ENCODE results near the gene RPL26.
"Not testable (repeated sequence)": the region's sequence is repeated elsewhere in the genome, so short reads cannot be mapped to it uniquely, and the experiment has no call there.

The RPL26 gene

DNA sequence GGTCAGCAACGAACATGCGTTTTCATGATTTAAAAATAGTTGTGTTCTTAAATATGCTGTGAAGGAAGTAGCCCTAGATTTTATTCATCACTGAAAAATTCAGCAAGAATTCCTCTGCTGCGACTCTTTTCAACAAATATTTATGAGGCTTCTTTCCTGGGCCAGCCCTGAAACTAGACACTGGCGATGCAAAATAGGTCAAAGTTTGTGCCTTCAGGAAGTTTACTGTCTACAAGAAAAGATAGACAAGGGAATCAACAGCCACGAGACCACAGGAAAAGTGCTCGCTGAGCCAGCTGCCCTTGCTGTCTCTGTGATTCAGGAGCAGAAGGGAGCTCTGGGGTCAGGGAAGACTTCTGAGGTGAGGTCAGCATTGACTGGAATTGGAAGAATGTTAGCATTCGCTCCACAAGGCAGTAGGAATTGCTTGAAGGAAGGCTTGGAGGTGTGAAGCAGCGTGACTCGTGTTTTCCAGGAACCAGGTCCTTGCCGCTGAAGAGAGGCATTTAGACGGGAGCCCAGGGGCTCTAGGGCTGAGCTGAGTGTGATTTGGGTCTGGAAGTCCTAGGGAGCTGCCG is 1.9 kb upstream of the RPL26 start:
- H3K4me3 ChIP-seq (ENCODE audit: low read length) = no peak overlapping the region
- no peak for TF ChIP-seq ZNF274 (IDR thresholded peaks at IDR 0.05; ENCODE audit: low read depth, low read length)

DNA sequence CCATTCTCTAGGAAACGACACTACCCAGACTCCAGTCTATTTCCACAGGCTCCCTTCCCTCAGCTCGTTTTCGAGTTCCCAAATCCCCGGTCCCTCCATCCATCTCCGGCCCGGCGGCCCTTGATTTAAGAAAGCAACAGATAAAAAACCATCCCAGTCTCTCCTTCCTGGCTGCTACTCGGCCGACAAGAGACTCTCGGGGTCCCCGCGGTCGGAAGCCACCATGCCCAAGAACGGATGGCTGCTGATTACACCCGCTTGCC is 182 bp downstream of the RPL26 start:
- H3K4me3 ChIP-seq (ENCODE audit: low read length) = peak overlapping the region; percentile 96
- TF ChIP-seq ZNF274 (IDR thresholded peaks at IDR 0.05; ENCODE audit: low read depth, low read length) = no peak

DNA sequence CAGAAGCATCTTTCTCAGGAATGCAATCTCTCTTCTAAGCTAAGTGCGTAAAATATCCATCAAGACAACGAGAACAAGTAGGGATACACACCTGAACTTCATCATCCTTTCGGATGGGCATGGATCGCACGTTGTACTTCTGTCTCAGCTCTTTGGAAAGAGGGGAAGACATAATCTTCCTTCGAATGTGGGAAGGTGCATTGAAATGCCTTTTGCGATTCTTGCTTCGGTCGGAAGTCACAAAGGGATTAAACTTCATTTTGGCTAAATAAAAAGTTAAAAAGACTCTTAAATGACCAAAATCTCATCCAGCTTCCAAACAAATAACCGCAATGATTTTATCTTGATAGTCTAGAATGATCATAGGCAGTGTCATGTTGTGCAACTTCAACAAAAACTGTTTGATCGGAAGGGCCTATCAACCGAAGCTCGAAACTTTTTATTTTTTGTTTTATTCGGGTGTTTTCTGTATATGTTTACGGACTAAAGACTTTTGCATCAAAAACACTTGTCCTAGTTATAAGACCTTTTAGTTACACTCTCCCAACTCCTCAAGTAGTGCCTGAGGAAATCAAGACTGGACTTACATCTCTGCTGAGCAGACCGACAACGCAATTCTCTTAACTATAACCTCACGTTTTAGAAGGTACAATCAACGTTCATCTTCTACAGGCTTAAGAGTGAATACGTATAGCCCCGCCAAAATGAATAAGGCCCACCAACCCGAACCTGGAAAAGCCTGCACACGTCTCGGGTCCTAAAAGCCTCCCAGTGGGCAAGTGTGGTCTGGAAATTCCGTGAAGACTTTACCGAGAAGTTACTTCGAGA is 727 bp downstream of the RPL26 start:
- peak overlapping the region; percentile 96 for H3K4me3 ChIP-seq (ENCODE audit: low read length)
- no peak for TF ChIP-seq ZNF274 (IDR thresholded peaks at IDR 0.05; ENCODE audit: low read depth, low read length)

DNA sequence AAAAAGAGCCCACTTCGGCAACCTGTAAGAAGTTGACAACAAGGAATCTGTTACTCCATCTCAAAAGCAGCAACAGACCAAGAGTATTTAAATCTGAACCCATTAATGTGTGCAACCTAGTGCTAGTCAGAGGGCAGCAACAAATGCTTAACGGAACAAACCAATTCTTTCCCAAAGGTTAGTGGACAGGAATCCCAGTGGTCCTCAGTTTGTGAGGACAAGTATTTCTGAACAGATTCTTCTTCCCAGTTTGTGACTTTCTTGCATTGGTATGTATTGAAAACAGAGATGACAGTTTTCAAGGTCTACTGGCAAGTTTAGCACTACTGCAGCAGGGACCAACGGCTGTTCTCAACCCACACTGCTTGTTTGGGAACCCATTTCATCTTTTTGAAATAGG is 2.9 kb downstream of the RPL26 start:
- H3K4me3 ChIP-seq (ENCODE audit: low read length) = no peak overlapping the region; the same call in 1 of the 2 replicates
- no peak for TF ChIP-seq ZNF274 (IDR thresholded peaks at IDR 0.05; ENCODE audit: low read depth, low read length)

DNA sequence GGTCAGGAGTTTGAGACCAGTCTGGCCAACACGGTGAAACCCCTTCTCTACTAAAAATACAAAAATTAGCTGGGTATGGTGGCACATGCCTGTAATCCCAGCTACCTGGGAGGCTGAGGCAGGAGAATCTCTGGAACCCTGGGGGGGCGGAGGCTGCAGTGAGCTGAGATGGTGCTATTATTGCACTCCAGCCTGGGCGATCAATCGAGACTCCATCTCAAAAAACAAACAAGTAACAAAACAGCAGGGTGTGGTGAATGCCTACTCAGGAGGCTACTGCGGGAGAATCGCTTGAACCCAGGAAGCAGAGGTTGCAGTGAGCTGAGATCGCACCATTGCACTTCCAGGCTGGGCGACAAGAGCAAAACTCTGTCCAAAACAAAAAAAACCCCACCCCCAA is 4.9 kb downstream of the RPL26 start:
- H3K4me3 ChIP-seq (ENCODE audit: low read length) = not testable (repeated sequence)

DNA sequence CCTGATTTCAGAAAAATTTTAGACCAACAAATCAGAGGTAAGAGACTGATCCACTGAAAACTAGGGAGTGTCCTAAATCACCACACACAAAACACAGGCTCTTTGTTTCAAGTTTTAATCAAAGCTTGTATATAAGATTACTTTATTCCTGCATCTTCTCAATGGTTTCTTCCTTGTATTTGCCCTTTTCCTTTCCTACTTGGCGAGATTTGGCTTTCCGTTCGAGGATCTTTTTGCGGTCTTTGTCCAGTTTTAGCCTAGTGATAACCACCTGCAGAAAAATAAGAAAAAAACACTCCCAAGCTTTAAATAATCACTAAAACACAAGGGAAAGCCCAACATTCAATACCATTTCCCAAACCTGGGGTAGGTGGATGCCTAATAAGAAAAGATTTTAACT is 5.6 kb downstream of the RPL26 start:
- no peak for TF ChIP-seq ZNF274 (IDR thresholded peaks at IDR 0.05; ENCODE audit: low read depth, low read length)
- H3K4me3 ChIP-seq (ENCODE audit: low read length) = no peak overlapping the region

DNA sequence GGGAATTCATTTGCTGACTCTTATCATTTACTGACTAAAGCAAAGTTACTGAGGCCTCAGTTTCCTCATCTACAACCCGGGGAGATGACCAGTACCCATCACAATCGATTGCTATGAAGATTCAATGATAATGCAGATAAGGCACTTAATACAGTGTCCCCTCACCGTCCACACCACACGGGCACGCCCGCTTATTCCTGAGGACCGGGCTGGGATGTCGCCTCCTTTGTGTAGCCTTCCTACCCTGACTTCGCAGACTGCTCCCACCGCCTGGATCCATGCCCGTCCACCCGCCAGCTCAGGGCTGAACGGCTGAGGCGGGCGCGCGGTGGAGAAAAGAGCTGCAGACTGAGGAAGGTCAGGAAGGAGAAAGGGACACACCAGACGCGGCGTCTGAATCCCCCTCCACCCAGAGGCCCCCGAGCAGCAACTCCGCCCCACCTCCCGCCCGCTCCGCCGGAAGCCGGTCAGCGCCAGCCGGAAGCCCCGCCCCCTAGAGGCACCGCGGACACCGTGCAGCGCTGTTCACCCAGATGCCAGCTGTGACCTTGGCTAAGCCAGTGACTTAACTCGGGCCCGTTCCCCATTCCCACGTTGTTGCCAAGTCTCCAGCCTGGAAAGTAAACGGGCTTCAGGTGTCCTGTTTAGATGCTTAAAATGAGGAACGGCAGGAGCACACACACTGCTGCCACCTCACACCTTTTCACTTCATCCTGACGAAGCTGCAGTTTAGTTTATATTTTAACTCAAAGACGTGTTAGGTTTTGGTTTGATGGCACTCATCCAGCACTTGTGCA is 6.5 kb downstream of the RPL26 start, which contains the start of gene KRABD2:
Gene KRABD2 (minus strand): TSS at position 434 of the 797 bp plus-strand sequence.
- TF ChIP-seq ZNF274 (IDR thresholded peaks at IDR 0.05; ENCODE audit: low read depth, low read length) = no peak
- peak within 1 kb of the TSS; percentile 75 for H3K4me3 ChIP-seq (ENCODE audit: low read length)

DNA sequence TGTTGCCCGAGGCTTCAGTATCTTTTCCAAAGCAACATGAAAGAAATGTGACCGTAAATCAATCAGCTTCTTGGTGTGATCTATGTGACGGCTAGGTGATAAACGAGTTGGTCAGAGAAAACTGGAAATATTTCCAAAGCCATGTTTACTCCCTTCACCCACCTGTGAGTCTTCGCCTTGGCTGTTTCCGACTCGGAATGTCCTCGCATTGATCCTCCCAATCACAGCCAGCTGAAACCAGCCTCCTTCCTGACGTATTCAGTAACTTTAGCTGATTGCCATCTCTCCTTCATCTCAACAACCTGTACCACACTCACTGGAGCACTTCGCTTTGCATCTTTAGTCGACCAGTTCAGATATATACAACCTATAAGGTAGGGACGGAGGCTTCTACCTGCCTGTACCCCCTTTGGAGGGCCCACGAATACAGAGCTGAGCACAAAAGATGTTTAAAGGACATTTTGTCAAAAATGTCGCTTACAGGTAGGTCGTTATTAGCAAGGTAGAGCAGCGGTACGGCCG is 7.2 kb downstream of the RPL26 start:
- peak overlapping the region; percentile 75 for H3K4me3 ChIP-seq (ENCODE audit: low read length)
- no peak for TF ChIP-seq ZNF274 (IDR thresholded peaks at IDR 0.05; ENCODE audit: low read depth, low read length)

DNA sequence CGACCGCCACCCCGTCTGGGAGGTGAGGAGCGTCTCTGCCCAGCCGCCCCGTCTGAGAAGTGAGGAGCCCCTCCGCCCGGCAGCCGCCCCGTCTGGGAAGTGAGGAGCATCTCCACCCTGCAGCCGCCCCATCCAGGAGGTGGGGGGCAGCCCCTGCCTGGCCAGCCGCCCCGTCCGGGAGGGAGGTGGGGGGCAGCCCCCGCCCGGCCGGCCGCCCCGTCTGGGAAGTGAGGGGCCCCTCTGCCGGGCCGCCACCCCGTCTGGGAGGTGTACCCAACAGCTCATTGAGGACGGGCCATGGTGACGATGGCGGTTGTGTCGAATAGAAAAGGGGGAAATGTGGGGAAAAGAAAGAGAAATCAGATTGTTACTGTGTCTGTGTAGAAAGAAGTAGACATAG is 9.1 kb downstream of the RPL26 start:
- H3K4me3 ChIP-seq (ENCODE audit: low read length) = not testable (repeated sequence)

DNA sequence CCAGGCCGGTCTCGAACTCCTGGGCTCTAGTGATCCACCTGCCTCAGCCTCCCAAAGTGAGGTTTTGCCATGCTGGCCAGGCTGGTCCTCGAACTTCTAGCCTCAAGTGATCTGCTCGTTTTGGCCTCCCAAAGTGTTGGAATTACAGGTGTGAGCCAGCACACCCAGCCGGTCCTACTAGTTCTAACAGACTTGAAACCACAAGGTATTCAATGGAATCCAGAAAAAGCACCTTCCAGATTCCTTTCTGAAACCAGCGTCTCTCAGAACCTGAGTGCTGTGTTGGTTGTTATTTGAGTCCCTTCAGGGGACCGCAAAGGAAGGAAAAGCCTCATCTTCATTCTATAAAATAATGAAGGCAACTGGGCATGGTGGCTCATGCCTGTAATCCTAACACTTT is 10.6 kb downstream of the RPL26 start:
- no peak for TF ChIP-seq ZNF274 (IDR thresholded peaks at IDR 0.05; ENCODE audit: low read depth, low read length)
- no peak overlapping the region for H3K4me3 ChIP-seq (ENCODE audit: low read length)

DNA sequence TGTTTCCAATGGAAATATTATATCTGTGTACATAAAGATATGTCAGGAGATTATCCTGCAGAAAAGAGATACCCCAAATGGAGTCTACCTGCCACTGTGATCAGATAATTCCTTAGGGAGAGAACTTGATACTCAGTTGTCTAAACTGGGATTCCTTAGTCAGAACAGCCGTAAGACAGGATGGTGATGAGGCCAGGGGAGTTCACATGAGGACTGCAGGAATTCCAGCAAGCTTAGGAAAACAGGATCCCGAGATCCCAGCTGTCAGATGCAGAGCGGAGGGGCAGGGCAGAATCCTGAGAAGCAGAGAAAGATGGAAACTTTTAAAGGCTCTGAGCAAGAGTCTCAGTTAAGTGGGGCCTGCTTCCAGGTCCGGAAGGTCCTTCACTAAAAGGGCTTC is 11.2 kb downstream of the RPL26 start:
- H3K4me3 ChIP-seq (ENCODE audit: low read length) = no peak overlapping the region
- no peak for TF ChIP-seq ZNF274 (IDR thresholded peaks at IDR 0.05; ENCODE audit: low read depth, low read length)

DNA sequence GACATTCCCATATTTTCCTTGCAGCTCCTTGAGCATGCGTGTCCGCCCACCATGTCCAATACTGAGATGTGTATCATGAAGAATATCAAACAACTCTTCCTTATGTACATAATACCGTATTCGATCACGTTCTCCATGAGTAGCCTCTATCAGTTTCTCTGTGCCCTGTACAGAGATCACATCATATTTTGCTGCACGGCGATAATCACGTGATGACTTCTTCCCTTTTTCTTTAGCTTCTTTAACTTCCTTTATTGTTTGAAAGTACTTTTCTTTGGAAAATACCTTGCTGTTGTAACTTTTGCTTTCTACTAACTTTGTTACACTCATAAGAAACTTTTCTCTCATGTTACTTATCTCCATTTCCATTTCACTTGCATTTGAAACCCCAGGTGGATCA is 13.0 kb downstream of the RPL26 start:
- no peak overlapping the region for H3K4me3 ChIP-seq (ENCODE audit: low read length)
- no peak for TF ChIP-seq ZNF274 (IDR thresholded peaks at IDR 0.05; ENCODE audit: low read depth, low read length)

DNA sequence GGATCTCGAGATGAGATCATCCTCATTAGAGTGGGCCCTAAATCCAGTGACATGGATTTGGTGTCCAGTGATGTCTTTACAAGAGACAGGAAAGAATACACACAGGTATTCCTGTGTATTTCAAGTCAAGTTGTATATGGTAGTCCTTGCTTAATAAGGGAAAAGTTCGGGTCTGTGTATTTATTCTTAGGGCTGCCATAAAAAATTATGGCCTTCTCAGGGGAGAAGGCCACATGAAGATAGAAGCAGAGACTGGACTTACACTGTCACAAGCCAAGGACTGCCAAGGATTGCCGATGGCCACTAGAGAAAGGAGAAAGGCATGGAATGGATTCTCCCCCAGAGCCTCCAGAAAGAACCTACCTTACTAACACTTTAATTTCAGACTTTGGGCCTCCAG is 14.8 kb downstream of the RPL26 start:
- TF ChIP-seq ZNF274 (IDR thresholded peaks at IDR 0.05; ENCODE audit: low read depth, low read length) = no peak
- no peak overlapping the region for H3K4me3 ChIP-seq (ENCODE audit: low read length)

DNA sequence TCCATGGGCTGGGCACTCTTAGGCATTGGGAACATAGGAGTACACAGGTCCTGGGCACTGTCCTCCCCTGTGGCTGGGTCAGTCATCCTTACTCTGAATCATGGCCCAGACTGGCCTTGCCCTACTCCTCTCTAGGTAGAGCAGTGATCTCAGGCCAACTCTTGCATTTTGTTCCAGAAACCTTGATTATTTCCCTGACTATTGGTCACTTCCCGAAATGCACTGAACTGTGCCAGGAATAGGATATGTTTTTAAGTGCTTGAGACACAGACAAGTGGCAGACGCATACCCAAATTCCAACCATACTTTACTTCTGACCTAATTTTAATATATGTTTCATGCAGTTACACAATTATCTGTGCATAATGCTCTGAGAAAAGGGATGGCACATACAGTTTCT is 16.8 kb downstream of the RPL26 start:
- no peak overlapping the region for H3K4me3 ChIP-seq (ENCODE audit: low read length)
- TF ChIP-seq ZNF274 (IDR thresholded peaks at IDR 0.05; ENCODE audit: low read depth, low read length) = no peak

DNA sequence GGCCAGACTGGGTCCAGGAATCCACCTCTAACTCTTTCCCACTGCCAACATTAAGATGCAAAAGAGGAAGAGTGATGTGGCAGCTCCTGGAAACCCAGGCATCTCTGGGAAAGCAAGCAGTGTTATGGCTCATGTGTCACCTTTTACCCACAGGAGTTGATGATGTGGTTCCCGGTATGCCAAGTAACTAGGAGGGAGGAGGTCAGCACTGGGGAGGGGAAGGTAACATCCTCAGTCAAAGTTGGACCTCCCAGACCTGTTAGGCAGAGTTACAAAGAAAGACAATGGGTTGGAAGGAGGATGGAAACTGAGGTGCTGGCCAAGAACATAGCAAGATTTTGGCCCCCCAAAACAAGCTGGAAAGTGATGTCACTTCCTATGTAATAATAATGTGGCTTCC is 17.9 kb downstream of the RPL26 start:
- no peak overlapping the region for H3K4me3 ChIP-seq (ENCODE audit: low read length)

More for the DNA sequence above, 17.9 kb downstream of the RPL26 start:
- TF ChIP-seq ZNF274 (IDR thresholded peaks at IDR 0.05; ENCODE audit: low read depth, low read length) = no peak

Data from GM08714 (cell line).